ENCODE data around the gene KIF26A.

Gene KIF26A

DNA sequence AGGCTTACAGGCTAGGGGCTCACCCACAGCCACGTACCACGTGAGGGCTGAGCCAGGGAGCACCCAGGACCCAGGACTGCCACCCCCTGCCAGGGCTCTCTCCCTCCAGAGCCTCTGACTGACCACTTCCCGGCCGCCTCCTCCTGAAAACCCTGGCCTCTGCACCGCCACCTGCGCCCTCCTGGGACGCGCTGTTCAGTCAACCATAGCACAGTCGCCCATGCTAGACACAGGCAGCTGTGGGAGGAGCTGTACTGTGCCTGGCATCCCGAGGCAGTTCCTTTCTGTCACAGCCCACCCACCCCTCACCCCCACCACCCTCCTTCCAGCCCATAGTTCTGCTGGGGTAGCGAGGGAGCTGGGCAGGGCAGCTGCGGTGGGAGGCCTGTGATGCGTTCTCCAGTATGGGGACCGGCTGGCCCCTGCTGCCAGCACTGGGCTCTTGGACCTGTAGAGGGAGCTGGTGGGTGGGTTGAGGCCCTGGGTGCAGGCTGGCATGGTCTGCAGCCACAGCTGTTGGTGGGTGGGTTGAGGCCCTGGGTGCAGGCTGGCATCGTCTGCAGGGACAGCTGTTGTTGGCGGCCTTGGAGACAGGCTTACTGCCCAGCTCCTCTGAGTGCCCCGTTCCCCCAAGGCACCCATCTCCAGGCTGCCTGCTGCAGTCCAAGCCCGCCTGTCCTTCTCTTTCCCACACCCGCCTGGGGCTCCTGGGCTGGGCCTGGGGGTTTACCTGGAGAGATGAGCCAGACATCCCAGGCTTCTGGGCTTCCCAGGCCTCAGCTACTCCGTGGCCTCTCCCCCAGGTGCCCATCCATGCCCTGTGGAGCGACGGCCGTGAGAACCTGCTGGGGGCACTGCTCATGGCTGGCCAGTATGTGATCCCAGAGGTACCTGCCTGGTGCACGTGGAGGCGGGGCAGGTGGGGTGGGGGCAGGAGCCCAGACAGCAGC, 41.4 kb upstream of the KIF26A start:
- TF ChIP-seq GATA3 (IDR thresholded peaks at IDR 0.05; ENCODE audit: low read depth, low read length) (no peak), GATA2 (IDR thresholded peaks at IDR 0.05; ENCODE audit: low read depth, low read length) (no peak)

DNA sequence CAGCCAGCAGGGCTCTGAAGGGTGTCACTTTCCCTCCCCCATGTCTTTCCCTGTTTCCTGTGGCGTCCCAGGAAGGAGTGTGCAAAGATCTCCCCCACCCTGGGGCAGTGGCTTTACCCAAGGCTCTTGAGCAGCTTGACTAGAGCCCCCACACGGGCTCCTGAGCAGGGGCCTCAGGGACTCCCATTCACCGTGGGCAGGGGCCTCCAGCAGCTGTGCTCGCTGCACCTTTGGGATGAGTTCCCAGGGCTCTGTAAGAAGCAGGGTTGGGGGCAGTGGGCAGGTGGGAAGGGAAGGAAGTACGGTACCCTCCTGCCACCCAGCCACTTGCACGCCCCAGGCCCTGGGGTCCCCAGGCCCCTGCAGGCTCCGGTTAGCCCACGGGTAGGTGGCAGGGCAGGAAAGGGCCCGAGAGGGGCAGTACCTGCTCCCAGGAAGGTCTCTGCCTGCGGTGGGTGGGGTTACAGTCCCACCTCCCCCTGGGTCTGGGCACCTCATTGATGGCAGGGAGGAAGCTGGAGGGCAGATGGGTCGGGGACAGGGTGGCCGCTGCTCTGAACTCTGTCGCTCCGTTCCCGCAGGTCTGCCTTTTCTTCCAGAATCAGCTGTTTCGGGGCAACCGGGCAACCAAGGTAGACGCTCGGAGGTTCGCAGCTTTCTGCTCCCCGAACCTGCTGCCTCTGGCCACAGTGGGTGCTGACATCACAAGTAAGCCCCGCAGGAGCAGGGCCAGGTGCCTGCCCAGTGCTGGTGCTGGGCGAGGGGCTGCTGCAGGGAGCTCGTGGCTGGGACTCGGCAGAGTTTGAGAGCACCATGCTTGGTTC, 39.9 kb upstream of the KIF26A start:
- TF ChIP-seq GATA3 (IDR thresholded peaks at IDR 0.05; ENCODE audit: low read depth, low read length): no peak
- no peak for TF ChIP-seq GATA2 (IDR thresholded peaks at IDR 0.05; ENCODE audit: low read depth, low read length)

DNA sequence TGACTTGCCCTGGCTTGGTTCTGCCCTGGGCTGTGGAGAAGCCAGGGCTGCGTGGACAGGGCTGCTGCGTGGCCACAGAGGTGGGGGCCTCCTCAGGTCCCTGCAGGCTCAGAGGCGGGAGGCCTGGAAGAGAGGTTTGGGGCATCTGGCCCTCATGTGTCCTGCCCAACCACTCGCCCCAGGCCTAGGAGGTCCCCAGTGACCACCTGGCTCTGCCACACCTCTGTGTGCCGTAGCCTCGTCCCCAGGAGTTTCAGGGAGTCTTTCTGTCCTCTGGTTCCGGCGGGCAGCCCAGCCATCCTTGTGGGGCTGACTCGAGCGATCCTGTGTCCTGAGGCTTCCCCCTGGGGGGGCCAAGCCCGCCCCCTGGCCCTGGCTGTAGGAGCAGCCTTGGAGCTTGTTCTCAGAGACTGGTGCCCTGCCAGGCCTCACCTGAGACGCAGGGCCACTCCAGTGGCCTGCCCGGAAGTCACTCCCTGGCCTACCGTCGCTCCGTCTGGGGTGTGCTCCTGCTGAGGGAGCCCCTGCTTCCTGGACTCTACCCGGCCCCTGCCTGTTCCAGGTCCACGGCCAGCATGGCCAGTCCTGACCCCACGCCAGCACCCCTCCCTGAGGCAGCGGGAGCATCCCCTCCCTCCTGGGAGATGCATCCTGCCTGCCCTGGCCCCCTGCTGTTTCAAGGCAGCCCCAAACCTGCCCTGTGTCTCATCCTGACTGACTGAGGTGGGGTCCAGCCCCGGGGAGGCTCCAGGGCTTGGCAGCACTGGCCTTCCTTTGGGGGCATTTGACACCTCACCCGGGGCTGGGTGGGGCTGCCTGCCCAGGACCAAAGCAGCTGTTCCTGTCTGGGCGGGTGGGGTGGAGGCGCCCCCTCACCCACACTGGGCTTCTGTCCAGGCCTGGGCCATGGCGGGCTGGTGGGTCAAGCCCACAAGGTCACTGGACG, 39.0 kb upstream of the KIF26A start:
- TF ChIP-seq GATA2 (IDR thresholded peaks at IDR 0.05; ENCODE audit: low read depth, low read length): no peak
- TF ChIP-seq GATA3 (IDR thresholded peaks at IDR 0.05; ENCODE audit: low read depth, low read length): no peak

DNA sequence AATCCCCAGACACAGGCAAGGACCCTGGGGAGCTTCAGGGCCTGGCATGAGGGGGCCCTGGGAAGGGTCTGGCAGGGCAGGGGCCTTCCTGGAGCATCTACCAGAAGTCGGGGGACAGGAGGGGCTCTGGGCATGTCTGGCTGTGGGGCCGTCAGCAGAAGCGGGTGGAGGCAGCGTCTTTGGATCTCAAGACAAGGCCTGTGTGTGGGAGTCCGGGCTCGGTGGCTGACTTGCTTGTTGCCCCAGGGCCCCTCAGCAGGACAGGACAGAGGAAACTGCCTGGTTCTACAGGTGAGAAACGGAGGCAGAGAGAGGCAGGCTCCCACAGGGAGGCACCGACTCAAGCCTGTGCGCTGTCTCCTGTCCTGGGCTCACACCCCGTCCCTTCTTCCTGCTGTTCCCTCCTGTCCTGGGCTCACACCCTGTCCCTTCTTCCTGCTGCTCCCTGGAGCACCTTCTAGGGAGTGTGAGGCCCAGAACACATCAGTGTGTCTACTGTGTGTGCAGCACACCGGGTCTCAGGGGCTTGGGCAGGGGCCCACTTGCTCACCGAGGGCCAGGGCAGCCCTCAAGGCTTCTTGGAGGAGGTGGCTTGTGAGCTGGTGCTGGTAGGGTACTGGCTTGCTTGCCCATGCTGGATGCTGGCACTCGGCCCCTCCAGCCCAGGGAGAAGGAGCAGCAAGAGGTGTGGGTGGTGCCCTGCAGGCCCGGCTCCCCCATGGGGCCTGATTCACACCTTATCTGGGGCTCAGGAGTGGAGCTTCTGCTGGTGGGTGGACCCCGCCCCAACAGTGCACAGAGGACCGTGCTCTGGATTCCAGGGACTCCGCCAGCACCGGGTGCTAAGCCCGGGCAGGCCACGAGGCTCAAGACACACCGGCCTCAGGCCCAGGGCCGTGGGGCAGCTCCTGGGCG, 38.0 kb upstream of the KIF26A start:
- TF ChIP-seq GATA3 (IDR thresholded peaks at IDR 0.05; ENCODE audit: low read depth, low read length) (no peak), GATA2 (IDR thresholded peaks at IDR 0.05; ENCODE audit: low read depth, low read length) (no peak)

DNA sequence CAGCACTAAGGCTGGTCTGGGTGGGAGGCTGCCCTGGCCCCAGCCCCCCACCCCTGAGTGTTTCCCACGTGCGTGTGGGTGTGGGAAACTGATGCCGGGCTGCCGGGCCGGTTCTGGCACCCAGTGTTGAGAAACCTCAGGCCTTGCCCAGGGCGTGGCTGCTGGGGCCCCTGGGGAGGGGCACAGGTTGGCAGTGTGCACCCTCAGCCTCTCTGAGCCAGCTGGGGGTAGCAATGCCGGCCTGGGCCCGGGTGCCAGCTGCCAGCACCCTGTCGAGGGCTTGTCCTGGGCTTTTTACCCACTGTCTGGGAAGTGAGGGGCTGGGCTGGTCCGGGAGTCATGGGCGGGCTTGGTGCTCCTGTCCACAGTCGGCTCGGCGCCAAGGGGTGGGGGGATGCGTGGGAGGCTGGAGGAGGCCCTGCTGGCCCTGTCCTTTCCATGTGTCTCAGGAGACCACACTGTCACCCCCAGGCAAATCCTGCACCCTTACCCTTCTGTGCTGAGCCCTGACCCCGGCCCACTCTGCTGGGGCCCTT, 37.2 kb upstream of the KIF26A start:
- TF ChIP-seq GATA3 (IDR thresholded peaks at IDR 0.05; ENCODE audit: low read depth, low read length) (no peak), GATA2 (IDR thresholded peaks at IDR 0.05; ENCODE audit: low read depth, low read length) (no peak)

DNA sequence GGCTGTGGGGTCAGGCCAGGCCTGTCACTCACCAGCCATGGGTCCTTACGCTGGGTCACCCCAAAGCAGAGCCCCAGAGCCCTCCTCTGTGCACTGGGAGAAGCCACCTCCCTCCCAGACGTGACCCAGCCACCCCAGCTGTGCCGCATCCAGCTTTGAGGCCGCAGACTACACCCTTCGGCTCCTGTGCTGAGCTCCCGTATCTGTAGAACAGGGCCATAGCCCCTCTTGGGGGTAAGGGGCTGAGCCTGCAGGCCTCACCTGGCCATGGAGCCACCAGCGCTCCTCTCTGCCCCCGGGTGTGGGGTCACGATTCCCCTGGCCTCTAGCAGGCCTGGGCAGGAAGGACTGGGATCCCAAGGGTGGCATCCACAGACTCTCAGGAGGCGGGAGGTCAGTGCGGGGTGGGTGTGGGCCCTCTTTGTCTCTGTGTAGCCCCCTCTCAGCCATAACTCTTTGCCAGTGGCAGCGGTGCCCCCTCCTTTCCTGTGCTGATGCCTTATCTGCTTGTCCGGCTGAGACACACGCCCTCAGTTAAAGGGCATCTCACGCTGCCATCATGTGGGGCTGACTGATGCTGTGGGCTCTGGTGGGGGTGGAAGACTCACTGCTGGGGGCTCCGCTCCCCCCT, 36.6 kb upstream of the KIF26A start:
- TF ChIP-seq GATA2 (IDR thresholded peaks at IDR 0.05; ENCODE audit: low read depth, low read length) (no peak), GATA3 (IDR thresholded peaks at IDR 0.05; ENCODE audit: low read depth, low read length) (no peak)

DNA sequence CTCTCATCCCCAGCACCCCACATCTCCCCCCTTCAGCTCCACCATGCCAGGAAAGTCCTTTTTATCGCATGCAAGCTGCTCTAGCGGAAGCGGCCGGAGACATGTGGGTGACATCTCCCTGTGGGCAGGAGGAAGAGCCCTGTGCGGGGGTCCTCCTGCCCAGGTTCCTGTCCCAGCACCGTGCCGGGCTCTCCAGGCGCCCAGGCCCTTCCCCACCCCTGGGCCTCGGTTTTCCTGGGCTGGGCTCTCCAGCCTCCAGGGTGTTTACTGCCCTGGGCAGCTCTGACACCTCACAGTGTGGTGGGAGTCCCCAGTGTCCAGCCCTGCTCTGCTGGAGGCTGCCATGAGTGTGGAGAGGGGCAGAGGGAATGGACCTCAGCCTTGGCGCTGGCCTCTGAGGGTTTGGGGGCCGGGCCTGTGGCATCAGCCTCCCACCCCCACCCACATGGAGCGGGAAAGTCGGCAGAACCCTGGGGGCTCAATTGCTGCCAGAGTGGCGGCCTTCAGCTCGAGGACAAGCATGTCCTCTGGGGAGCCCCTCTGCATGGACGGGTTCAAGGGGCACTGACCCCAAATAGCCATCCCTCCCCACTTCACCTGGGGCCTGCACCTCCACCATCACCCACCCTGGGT, 36.0 kb upstream of the KIF26A start:
- TF ChIP-seq GATA3 (IDR thresholded peaks at IDR 0.05; ENCODE audit: low read depth, low read length) (no peak), GATA2 (IDR thresholded peaks at IDR 0.05; ENCODE audit: low read depth, low read length) (no peak)

DNA sequence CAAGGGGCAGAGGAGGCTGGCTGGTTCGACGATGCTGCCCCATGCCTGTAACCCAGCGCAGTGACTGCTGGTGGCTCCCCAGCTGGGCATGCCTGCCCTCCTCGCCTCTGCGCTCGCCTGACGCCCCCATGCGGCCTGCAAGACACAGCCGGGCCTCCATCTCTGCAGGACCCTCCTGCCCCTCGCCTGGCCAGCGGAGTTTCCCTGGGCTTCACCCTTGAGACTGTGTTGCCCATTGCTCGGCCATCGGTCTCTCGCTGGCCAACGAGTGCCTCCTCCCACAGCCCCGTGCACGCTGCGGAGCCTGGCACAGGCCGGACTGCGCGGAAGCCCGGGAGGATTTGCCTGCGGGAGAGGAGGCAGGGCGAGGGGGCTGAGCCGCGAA, 35.3 kb upstream of the KIF26A start:
- TF ChIP-seq GATA2 (IDR thresholded peaks at IDR 0.05; ENCODE audit: low read depth, low read length) (no peak), GATA3 (IDR thresholded peaks at IDR 0.05; ENCODE audit: low read depth, low read length) (no peak)

DNA sequence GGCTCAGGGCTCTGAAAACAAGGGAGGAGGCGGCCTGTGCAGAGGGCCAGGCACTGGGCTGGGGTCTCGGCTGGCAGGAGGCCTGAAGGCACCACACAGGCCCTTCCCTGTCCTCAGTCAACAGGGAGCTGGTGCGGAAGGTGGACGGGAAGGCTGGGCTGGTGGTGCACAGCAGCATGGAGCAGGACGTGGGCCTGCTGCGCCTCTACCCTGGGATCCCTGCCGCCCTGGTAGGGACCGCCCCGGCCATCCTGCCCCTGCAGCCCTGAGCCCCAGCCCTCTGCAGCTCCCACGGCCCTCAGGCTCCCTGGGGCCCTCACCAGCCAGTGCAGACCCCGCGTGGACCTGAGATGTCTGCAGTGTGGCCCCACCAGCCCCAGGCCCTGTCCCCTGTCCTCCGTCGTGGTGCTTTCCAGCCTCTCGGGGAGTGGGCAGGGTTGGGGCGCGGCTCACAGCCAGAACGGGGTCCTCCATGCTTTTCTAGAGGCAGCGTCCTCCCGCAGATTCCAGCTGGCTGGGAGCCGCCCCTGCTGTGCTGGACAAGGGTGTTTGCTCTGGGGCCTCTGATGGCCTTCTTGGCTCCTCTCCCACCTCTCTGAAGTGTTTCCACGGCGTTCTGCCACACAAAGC, 34.8 kb upstream of the KIF26A start:
- TF ChIP-seq GATA2 (IDR thresholded peaks at IDR 0.05; ENCODE audit: low read depth, low read length) (no peak), GATA3 (IDR thresholded peaks at IDR 0.05; ENCODE audit: low read depth, low read length) (no peak)

DNA sequence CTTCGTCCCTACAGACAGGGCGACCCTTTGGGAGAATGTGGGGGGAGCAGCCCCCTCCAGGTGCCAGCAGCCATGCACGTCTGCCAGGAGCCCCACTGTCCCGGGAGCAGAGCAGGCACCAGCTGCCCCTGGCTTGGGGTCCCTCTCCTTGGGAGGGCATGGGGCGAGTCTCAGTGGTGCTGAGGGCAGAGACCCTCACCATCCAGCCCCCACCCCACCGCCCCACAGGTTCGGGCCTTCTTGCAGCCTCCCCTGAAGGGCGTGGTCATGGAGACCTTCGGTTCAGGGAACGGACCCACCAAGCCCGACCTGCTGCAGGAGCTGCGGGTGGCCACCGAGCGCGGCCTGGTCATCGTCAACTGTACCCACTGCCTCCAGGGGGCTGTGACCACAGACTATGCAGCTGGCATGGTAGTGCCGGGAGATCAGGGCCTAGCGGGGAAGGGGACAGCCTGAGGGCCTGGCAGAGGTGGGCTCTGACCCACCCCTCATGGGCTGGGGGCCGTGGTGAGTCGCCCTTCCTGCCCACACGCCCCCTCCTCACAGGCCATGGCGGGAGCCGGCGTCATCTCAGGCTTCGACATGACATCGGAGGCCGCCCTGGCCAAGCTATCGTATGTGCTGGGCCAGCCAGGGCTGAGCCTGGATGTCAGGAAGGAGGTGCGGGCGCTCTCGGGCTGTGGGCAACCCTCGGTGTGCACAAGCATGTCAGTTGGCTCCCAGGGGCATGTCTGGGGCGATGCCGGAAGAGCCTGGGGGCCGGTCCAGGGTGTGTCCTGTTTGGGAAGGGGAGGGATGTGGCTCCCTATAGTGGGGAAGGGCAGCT, 34.1 kb upstream of the KIF26A start:
- TF ChIP-seq GATA3 (IDR thresholded peaks at IDR 0.05; ENCODE audit: low read depth, low read length) (no peak), GATA2 (IDR thresholded peaks at IDR 0.05; ENCODE audit: low read depth, low read length) (no peak)

Measured in SH-SY5Y (cell line).